DND-41 (cell line): ENCODE results near the gene RUNX1.

Experiments
- CTCF ChIP-seq: IDR thresholded peaks from 2 replicates; pipeline ENCODE4 v1.5.1; 2012; ENCODE audit warnings: borderline replicate concordance, low read length, moderate library complexity, mild to moderate bottlenecking; ENCODE audit not compliant: poor library complexity, severe bottlenecking; ENCODE audit errors: extremely low read depth
- EZH2 ChIP-seq: IDR thresholded peaks from 3 replicates; pipeline ENCODE4 v1.6.1; 2012; ENCODE audit warnings: borderline replicate concordance, low read depth, mild to moderate bottlenecking, moderate library complexity, low read length, inconsistent platforms; ENCODE audit not compliant: severe bottlenecking

GRCh38 chr21:35057428-35057827, 8.3 kb upstream of the RUNX1 start:
- TF ChIP-seq CTCF: no peak
- TF ChIP-seq EZH2: no peak
